NCI-H2196 (cell line): Measurements from ENCODE around the gene MYO1H.
"Not testable (repeated sequence)": the region's sequence is repeated elsewhere in the genome, so short reads cannot be mapped to it uniquely, and the experiment has no call there.

Experiments
- DNase-seq: peaks from one replicate; lab custom pipeline; 2025; ENCODE audit not compliant: unreplicated experiment; lab: John Stamatoyannopoulos, UW

The MYO1H gene

DNA sequence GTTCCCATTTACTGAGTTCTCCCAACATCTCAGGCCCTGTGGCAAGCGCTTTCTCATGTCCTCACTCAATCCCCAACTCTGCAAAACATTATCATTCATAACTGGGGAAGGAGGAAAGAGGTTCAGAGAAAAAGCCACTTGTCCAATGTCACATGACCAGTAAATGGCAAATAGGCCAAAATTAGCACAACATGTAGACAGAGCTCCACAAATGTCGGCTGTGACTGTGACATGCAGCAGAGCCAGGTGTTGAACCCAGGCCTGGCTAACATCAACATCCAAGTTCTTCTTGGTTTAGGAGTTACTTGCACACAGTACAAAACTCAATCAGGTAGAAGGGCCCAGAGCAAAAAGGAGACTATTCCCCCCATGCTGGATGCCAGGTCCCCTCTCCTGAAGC, 118.6 kb downstream of the MYO1H start:
- no peak for DNase-seq

DNA sequence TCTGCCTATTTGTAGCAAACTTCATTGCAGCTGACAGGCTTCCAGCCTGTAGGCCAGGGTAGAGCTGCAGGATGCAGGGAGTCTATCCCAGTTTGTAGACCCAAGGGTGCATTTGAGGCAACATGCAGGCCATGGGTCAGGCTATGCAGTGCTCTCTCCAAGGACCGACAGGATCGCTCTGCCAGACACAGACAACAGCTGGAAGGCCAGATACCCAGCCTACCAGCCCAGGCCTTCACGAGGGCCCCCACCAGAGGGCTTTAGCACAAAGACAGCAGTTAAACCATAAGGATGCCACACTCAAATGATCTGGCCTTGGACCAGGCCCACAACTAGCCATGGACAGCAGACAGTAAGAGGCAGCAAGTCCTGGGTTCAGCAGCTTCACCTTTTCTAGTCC, 119.1 kb downstream of the MYO1H start:
- no peak for DNase-seq

DNA sequence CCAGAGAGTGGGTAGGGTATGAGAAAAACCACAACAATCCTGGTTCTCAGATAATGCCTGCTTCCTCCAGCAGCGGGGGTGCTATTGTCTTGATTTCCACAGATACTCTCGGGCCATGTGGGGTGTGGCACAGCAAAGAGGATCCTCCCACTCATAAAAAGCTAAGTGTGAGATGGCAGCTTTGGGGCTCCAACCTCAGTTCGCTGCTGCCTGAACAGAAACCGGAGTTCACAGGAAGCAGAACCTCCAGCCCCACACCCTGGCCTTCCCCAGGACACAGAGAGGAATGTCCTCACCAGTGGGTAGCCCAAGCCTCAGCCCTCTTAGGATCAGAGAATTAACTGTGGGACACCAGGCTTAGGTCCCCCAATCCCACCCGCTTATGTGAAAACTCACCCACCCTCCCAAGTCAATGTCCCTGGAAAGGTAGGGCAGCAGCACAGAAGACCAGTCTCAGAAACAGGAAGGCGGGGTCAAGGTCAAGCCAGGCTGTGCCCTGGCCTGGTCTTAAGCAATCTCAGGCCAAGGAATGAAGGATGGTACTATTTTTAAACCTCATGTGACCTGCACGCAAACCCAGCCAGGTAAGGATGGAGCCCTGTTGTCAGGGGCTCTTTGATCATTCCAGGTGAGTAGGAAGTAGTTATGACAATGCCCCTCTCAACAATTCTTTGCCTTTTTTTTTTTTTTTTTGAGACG, 120.4 kb downstream of the MYO1H start:
- DNase-seq, result no peak

DNA sequence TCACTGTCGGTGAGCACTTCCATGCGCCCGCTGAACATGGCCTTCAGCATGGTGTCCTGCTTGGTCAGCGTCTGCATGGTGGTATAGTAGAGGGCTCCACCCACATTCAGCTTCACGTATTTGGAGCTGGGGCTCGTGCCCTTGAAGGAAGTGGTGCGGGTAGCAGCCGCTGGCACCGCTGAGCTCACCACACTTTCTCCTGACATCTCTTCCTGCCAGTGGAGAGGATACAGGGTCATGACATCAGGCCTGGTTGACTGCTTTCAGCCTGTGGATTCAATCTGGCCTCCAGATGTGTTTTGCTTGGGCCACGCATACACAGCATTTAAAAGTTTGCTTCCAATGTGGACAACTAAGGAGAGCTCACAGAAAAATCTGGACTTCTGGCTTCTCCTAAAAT, 121.8 kb downstream of the MYO1H start:
- no peak for DNase-seq

DNA sequence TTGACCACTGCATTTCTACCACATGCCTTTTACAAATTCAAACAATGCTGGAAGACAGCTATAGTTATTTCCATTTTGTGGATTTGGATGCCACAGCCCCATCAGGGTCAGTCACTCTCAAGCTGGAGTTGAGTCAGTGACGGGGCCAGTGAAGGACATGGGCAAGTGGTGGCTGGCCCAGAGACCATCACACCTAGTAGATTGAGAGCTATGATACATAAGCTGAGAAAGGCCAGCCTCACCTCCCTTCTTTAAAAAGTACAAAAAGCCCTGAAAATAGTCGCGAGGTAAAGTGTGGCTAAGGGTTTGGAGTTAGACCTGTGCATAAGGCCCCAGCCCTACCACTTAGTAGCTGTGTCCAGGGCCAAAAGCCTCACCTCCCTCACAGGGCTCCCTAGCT, 125.3 kb downstream of the MYO1H start:
- DNase-seq, result no peak

DNA sequence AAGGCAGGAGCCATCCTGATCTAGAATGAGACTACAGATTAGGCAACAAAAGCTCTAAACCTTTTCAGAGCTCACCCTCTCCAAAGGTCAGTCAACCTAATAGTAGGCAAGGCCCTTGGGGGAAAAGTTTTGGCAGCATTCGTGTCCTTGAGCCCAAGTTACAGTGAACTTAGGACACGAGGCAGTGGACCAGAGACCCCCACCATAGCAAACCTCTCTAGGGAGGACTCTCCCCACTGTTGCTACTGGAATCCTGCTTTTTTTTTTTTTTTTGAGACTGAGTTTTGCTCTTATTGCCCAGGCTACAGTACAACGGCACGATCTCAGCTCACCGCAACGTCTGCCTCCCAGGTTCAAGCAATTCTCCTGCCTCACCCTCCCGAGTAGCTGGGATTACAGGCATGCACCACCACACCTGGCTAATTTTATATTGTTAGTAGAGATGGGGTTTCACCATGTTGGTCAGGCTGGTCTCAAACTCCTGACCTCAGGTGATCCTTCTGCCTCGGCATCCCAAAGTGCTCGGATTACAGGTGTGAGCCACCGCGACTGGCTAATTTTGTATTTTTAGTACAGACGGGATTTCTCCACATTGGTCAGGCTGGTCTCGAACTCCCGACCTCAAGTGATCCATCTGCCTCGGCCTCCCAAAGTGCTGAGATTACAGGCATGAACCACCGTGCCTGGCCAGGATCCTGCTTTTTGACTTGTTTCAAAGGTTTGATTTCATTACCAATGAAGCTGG, 126.0 kb downstream of the MYO1H start:
- DNase-seq, result not testable (repeated sequence)

DNA sequence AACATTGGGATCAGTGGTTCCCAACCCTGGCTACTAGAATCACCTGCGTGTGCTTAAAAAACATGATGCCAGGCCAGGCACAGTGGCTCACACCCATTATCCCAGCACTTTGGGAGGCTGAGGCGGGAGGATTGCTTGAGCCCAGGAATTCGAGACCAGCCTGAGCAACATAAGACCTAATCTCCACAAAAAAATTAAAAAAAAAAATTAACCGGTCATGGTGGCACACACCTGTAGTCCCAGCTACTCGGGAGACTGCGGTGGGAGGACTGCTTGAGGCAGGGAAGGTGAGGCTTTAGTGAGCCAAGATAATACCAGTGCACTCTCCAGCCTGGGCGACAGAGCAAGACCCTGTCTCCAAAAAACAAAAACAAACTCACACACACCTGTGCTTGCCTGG, 127.4 kb downstream of the MYO1H start:
- no peak for DNase-seq

DNA sequence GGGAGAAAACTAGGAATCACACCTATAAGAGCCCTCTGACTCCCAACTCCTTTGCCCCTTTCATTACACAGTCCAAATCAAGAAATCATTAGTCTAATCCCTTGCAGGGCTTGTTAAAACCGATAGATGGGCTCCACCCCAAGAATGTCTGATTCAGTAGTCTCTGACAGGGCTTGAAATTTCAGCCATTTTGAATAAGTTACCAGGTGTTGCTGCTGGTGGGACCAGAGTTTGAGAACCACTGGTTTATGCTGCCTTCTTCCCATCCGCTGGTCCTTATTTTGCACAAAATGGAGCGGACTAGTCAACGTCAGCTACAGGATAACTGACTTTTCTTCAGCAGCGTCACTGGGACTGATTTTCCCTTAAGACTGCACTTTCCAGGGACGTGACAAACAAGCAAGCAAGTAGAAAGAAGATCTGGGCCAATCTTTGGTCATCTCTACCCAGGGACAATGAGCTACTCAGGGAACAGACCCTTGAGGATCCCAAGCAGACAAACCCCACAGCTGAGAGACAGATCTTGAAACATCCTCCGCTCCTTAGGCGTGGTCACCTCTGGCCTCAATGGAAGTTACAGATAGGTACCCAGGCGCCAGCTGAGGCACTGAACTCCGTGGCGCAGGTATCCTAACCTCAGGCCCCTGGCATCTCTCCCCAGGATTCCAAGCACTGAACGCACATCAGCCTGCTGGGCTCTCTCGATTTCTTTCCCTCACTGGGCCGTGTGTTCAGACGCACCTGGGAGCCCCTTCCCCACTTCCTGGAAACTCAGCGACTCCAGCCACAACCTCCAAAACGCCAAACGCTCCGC, 128.5 kb downstream of the MYO1H start:
- DNase-seq, result no peak

DNA sequence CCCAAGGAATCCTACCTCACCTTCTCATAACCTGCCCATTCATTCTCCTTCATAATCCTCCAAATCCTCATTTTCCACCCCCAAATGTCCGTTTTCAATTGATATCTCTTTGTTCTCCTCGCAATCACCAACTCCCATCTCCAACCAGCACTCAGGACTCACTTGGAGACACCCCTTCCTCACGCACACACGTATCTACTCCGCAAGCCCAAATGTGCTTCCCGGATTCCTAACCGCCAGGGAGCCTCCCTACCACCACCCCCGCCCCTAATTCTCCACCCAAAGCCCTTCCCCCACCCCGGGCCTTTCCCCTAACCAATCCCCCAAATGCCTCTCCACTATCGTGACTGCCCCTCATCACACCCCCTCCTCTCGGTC, 129.1 kb downstream of the MYO1H start:
- no peak for DNase-seq

DNA sequence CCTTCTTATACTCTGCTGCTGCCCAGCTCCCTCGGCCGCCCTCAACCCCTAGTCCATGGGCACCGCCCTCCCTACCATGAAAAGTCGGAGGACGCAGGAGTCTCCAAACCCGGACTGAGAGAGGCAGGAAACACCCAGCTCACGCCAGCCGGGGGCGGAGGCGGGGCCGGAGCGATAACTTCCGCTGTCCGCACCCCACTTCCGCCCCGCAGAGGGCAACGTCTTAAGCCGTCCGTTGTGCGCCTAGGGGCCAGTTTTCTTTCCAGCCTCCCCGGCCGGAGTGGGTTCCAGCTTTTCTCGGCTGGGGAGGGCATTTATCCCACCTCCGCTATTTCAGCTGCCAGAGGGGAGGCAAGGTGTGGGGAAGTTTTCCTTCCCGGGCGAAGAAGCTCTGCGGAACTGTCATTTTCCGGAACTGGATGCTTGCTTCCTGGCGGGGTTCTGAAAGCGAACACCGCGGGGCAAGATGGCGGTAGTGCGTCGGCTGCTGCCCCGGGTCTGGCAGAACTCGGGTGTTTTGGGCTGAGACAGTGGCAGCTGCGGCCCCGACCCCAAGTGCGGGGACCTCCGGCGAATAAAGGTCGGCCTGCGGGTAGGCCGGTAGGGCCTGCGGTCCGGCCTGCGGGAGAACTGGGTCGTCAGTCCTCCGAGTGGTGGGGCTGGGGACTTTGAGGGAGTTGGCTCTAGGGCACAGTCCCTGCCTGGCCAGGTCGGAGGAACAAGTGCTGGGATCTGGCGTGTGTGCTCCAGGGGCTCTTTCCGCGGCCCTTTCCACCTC, 129.7 kb downstream of the MYO1H start, which contains the start of the genes KCTD10 and UBE3B:
TSS of gene KCTD10 (minus strand) at position 116 of the 778 bp plus-strand sequence. CDS start at position 78, 38 bp downstream.
TSS of gene UBE3B (plus strand) at position 450 of the 778 bp plus-strand sequence. CDS start 5,918 bp downstream, outside the sequence.
- DNase-seq, result peak; percentile 91

DNA sequence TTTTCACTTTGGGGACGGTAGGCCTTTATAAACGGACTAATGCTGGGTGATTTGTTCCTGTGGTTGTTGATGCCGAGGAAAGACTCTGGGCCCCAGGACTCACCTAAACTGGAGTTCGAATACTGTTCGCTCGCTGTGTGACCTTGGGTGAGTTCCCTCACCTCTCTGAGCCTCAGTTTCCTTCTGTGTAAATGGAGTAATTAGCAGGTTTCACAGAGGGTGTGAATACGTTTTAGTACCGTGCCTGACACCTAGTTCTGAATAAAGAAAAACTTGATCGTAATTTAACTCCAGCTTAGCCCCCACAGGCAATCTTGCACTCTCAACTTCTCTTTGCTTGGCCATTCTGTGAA, 130.2 kb downstream of the MYO1H start:
- no peak for DNase-seq

DNA sequence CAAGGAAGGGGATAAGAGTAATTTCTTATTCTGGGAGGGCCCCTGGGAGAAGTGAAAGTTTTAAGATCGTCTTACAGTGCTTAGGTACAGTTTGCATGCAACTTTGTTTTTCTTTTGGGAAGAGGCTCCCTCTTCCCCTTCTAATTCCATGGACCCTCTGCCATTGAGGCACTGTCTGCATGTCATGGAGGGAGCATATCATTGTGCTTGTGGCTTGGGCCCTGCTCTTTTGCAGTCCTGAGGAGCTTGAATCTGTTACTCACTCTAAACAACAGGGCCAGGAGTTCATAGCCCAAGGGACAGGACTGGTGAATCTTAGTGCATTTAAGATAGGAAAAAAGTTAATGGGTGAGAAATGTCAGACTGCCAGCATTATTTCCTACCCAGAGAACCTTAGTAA, 132.1 kb downstream of the MYO1H start:
- no peak for DNase-seq

DNA sequence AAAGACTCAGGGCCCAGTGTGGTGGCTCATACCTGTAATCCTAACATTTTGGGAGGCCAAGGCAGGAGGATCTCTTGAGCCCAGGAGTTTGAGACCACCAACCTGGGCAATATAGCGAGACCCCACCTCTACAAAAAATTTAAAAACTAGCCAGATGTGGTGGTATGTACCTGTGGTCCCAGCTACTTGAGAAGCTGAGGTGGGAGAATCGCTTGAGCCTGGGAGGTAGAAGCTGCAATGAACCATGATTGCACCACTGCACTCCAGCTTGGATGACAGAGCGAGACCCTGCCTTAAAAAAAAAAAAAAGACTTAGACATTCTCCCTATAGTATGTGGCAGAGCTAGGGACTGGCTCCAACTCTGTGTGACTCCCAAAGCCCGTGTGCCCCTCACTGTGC, 132.7 kb downstream of the MYO1H start:
- no peak for DNase-seq

DNA sequence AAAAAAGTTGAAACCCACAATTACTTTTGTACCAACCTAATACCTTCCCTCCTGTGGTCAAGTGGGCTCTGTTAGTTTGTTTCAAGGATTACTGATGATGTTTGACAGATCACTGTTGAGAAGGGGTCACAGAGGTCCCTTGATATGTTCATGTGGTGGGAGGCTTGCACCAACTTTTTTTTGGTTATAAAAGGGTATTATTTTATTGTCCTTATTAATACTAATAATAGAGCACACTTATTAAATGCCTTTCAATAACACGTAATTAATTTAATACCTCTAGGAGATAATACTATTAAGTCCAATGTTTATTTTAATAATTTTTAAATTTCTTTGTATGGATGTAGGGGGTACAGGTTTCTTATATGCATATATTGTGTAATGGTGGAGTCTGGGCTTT, 134.2 kb downstream of the MYO1H start:
- DNase-seq, result no peak

DNA sequence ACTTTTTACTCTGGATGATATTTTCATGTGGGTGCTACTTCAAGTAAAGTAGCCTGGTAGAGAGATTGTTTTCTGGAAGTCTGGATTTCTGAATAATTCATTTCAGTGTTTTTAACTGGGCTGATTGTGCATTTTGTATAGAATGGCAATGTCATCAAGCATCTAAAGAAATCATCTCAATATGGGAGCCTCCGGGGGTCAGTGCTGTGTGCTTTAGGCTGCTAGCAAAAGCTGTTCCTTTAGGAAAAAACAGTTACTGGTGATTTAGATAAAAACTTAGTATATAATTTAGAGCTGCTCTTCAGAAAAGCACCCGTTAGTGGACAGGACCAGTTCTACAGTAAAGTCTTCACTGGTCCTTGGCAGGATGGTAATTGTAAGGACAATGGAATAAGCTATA, 134.8 kb downstream of the MYO1H start:
- DNase-seq, result no peak

DNA sequence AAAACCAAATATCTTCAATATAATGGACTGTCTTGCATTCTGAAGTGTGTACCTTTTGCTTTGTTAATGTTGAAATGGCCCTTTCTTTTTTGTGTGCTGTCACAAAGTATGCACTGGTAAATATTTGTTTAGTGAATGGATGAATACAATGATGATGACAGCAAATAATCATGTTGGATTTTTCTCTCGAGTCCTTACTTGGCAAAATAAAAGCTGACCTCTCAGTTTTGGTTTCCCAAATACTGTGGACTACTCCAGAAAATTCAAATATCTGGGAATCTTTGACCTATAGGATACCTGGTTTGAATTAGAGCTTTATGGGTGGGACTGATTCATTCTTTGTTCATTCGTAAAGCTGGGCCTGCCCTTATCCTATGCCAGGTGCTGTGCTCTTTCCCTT, 135.2 kb downstream of the MYO1H start:
- no peak for DNase-seq

DNA sequence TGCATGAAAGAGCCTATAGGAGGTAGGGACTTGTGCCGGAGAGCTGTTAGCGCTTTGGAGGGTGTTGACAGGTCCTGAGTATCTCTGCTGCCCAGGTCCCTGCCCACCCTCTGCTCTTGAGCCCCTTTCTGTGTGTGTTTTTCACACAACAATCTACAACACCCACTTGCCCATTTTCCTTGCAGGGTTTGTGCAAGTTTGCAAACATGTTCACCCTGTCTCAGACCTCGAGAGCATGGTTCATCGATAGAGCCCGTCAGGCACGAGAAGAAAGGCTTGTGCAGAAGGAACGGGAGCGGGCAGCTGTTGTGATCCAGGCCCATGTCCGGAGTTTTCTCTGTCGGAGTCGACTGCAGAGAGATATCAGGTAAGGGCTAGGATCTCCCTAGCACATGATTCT, 135.6 kb downstream of the MYO1H start:
- DNase-seq, result no peak

DNA sequence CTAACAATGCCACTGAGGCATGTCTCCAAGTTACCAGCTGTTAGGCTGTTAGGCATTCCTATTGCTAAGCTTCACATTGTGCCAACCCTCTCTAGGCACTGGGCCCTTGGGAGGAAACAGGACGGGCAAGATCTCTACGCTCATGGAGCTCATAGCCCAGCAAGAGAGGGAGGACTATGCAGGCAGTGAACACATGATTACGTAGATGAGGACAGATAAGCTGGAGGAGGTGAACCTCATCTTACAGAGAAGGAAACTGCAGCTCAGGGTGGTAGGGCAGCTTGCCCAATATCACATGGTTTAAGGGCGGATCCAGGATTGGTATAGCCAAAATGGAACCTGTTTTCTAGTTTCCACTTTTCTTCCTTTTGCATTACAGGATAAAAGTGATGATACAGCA, 137.5 kb downstream of the MYO1H start:
- DNase-seq, result no peak

DNA sequence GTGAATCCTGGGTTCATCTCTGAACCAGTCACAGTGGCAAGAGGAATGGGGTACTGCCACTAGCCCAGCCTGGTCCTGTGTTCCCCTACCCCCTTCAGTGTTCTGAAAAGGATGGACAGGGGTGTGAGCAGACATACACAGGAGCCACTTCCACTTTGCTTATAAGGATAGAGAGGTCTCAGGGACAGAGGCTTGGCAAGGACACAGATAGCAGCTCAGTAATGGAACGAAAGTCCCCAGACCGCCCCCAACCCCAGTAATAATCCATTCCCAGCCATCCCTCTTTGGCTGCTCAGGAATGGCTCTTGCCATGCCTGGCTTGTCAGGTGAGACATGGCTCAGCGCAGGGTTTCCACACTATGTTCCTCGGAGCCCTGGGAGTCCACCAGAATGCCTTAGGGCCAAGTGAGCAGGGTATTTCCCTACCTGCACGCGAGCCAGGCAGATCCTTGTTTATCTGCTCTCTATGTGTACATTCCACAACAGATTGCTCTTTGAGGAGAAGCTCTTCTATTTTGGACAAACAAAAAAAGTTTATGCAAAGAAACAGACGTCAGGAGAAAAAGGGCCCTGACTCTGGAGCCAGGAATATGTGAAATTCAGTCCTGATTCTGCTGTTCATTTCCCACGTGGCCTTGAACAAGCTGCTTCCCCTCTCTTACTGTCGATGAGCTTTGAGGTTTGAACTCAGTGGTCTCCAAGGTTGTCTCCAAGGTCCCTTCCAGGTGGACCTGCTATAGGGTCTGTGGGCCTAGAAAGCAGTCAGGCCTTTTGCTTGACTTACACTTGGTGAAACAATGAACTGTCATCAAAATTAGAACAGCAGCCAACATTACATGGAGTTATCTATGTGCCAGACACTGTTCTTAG, 139.7 kb downstream of the MYO1H start:
- no peak for DNase-seq

DNA sequence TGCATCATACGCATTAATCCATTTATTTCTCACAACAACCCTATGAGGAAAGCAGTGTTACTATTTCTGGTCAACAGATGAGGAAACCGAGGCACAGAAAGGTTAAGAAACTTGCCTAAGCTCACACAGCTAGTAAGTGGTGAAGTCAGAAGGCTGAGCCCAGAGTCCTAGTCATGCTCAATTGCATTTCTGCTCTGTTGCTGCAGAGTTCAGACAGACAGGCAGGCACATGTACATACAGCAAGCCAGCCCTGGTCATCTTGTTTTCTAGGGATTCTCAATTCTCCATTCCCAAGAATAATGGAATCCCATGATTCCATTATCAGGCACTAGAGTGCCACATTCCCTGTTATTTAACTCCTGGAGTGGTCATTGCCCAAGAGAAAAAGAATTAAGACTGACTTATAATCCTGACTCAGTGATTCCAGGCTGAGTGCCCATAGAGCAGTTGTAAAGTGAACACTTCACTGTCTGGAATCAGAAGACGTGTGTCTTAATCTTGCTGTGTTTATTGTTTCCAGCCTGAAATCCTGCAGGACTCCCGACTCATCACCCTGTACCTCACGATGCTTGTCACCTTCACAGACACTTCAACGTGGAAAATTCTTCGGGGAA, 140.5 kb downstream of the MYO1H start:
- no peak for DNase-seq
